GM10266 (cell line): ENCODE measurements around the gene ZNF827.

Experiments
- DNase-seq: peaks from one replicate; pipeline ENCODE4 v3.0.0; 2012; ENCODE audit errors: extremely low spot score
- CTCF ChIP-seq: IDR thresholded peaks from 2 replicates; pipeline ENCODE4 v1.5.1; 2012; ENCODE audit warnings: mild to moderate bottlenecking, low read depth; ENCODE audit not compliant: control insufficient read depth, insufficient read depth; ENCODE audit errors: missing control alignments

Gene ZNF827

DNA sequence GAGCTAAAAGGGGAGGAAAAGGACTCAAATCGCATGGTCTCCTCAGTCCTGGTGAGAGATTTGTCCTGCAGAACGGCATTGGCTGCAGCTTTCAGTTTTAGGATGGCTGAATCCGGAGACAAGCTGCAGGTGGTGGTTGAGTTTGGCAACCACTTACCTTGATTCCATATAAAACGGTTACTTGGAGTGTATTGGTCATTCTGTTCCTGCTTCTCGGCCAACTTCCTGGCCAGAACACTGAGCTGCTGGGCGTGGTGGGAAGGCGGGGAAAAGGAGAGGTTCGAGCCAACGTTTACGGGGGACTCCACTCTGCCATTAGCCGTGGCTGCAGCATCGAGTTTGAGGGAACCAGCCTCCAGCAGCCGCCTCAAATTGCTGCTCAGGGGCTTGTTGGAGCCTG is 36.1 kb downstream of the ZNF827 start:
- no peak for DNase-seq
- TF ChIP-seq CTCF = no peak

DNA sequence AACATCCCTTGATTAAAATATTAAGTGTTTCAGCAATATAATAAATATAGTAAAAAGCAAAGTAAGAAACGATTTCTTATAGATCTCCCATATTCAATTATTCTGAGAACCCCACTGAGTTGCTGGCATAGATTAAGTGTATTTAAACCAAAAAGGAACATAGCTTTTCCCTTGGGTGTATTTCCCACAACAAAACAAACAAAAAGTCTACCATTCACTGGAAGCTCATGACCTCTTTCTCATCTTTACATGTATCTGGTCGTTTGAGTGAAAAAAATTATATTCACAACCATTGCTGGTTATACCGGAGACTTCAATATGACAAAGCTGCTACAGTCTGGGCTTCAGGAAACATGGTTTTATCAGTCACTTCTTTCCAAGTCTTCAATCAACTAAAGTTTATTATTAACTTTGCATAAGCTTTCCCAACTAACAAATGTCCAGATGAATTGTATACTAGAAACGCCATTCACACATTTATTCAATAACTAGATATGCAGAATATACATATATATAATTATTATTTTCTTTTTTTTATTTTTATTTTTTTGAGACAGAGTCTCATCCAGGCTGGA is 38.6 kb downstream of the ZNF827 start:
- DNase-seq = no peak
- TF ChIP-seq CTCF = no peak

DNA sequence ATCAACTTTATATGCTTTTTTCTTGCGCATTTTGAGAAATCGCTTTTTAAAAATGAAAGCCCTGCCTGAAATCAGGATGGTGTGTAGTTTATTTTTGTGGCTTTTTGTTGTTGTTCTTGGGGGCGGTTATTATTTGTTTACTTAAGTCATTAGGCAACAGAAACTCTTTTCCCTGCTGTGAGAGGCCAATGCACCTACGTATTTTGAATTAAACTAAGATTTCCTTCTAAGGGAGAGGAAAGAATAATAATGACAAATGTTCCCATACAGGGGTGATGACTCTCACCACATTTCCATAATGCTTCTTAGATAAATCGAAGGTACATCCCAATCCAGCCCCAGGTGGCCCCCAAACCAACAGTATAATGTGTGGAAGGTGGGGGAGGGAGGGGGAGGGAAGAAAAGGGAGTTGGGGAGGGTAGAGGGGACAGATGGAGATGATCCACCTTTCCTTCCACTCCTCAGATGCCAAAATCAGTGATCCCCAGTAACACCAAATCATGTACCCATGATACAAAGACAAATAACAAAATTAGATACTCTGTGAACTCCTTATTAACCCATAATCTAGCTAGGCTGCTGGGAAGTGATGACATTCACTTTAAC is 39.6 kb downstream of the ZNF827 start:
- TF ChIP-seq CTCF = no peak
- DNase-seq = no peak

DNA sequence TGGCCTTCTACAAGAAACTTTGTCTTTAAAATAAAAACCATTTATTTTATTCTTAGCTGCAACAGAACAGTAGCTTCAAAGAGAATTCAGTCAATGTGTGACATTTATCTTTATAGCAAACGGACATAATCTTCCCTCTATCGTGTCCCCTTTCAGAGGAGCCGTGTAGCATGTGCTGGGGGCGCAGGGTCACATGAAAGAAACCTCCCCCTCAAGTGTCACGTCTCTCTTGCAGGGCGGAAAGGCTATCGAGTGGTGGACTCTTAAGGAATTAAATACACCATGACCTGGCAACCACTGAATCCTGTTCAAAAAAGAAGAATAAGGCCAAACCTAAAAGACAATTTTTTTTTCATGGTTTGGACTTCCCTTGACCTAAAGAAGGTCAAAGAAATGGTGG is 40.2 kb downstream of the ZNF827 start:
- DNase-seq = no peak
- no peak for TF ChIP-seq CTCF

DNA sequence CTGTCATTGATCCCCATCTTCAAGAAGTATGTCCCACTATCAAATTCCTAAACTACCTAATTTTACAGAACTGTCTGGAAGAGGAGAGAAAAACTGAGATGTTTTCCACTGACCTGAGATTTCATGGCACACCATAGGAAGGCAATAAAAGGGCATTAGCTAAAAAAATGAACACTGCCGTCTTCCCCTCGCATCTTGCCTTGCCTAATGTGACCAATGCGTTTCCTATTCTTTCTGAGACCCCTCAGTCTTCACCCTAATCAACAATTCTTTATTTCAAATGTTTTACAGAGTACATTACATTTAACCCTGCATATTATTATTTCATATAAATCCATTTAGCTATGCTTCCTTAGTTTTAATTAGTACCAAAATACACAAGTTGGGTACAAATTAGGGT is 43.6 kb downstream of the ZNF827 start:
- TF ChIP-seq CTCF = no peak
- DNase-seq = no peak

DNA sequence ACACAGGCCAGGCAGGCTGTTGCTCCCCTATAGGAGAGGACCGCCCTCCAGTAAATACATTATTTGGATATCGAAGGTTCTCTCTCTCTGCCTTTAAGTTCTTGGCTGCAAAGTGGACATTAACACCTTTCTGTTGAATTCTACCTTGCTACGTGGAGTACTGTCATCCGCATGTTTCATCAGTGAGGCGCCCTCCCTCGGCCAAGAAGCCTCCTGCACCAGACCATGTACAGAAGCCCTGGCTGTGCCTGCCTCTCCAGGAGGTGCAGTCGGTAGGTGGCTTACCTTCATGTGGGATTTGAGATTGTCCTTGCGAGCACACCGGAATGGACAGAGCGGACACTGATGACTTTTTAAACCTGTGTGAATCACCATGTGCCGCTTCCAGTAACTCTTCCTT is 46.7 kb downstream of the ZNF827 start:
- DNase-seq = no peak
- TF ChIP-seq CTCF = no peak

GRCh38 chr4:145890689-145891088 is 47.9 kb downstream of the ZNF827 start:
- no peak for TF ChIP-seq CTCF

More at GRCh38 chr4:145890689-145891088, 47.9 kb downstream of the ZNF827 start:
- no peak for DNase-seq
